Activated CD4-positive, alpha-beta T cell treated with anti-CD3 and anti-CD28 coated beads for 36 hours (primary cell): ENCODE measurements around the gene FAM135A. TPM values are rescaled to one million over a fixed set of nuclear protein-coding genes. Genes with fewer than 3 reads are reported as not detected.
"Not testable (repeated sequence)": the region's sequence is repeated elsewhere in the genome, so short reads cannot be mapped to it uniquely, and the experiment has no call there.

Source experiments
- ATAC-seq: fragments of 200-7000 bp; cut with Tn5 transposase; one replicate; pipeline ENCODE4 v1.10.0; 2021; ENCODE audit warnings: mild to moderate bottlenecking, moderate library complexity
- CTCF ChIA-PET: fragments of 350-600 bp; sonication (Branson Sonifier 250); formaldehyde crosslinking; loops from one replicate; lab custom pipeline; 2021; ENCODE audit warnings: antibody characterized with exemption; lab: Charles Lee
- POLR2A ChIA-PET: fragments of 350-600 bp; sonication (Branson Sonifier 250); formaldehyde crosslinking; loops from one replicate; lab custom pipeline; 2021; ENCODE audit warnings: antibody characterized with exemption, inconsistent platforms; lab: Charles Lee
- DNase-seq: peaks from one replicate; pipeline ENCODE4 v3.0.0-alpha.2; 2020
- H3K27ac Mint-ChIP-seq: one replicate; pipeline ENCODE4 v1.8.0; 2021; ENCODE audit warnings: mixed read lengths
- H3K27me3 Mint-ChIP-seq: one replicate; pipeline ENCODE4 v1.8.0; 2021; ENCODE audit warnings: mixed read lengths
- H3K36me3 Mint-ChIP-seq: one replicate; pipeline ENCODE4 v1.8.0; 2021; ENCODE audit warnings: low read depth, mixed read lengths
- H3K4me1 Mint-ChIP-seq: one replicate; pipeline ENCODE4 v1.8.0; 2021; ENCODE audit warnings: mixed read lengths
- H3K4me3 Mint-ChIP-seq: one replicate; pipeline ENCODE4 v1.8.0; 2021; ENCODE audit warnings: mild to moderate bottlenecking, moderate library complexity, mixed read lengths
- H3K9me3 Mint-ChIP-seq: one replicate; pipeline ENCODE4 v1.8.0; 2021; ENCODE audit warnings: low read depth, mixed read lengths
- intact Hi-C, 2 experiments: fragments of 100-400 bp; cut with DNase I in 1 of 2; cut with micrococcal nuclease in 1 of 2; formaldehyde crosslinking; loops; one replicate each; pipeline versions ENCODE4 v1.14.2 to v1.15.1; 2022 to 2024; cut with DNase I, micrococcal nuclease
- total RNA-seq, 2 experiments: library from RNA; stranded (reverse); gene quantifications; one replicate each; pipeline ENCODE4 v1.2.3, GENCODE V29; 2021

Gene FAM135A
- total RNA-seq, 2 experiments from 2014 or later = 7.6 to 7.8 TPM

DNA sequence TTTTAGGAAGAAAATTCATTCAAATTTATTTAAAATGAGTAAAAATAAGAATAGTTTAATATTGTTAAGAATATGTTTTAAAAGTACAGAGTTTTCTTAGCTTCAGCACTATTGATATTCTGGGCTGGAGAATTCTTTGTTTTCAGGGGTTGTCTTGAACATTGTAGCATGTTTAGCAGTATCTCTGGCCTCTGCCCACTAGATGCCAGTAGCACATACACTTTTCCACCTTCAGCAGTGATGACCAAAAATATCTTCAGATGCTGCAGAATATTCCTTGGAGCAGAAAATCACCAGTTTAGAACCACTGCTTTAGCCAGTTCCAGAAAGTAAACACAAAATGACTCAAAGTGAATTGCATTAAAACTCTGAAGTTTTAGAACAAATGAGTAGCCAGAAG lies 134.0 kb downstream of the FAM135A start:
- ChIA-PET CTCF (interaction anchor here (0.6 to 5.2 kb wide), 12 partner anchors 10 to 337 kb away, joined by 3 to 33 read pairs (median 4); partner anchors contain the start of genes SDHAF4 and SMAP1), POLR2A (no interaction called here)
- no peaks in the 10 kb centered on the region for H3K4me1 Mint-ChIP-seq
- H3K27me3 Mint-ChIP-seq = no peaks in the 10 kb centered on the region
- DNase-seq (no peak), ATAC-seq (no peak)
- H3K4me3 Mint-ChIP-seq = no peak overlapping the region
- intact Hi-C loops = loop anchor here (1.0 to 2.0 kb wide), 2 partner anchors 139 to 337 kb away; no protein-coding TSS in a partner anchor
- H3K36me3 Mint-ChIP-seq = no peaks in the 10 kb centered on the region
- no peaks in the 10 kb centered on the region for H3K9me3 Mint-ChIP-seq
- H3K27ac Mint-ChIP-seq = no peak overlapping the region

DNA sequence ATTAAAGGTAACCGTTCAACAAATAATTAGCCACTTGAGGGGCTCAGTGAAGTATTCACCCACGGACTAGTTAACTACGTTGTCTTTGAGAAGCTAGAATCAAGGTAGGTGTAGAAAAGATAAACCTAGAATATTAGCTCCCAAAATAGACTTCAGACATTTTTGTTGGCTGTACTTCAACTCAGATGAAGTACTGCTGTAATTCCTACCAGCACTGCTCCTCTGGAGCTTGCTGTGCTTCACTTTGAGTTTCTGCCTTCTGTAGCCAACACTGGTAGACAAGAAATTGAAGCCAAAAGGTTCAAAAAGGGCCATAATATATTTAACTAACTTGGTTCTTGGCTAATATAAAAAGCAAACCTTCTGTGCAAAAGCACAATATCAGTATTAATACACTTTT lies 134.6 kb downstream of the FAM135A start:
- Mint-ChIP-seq H3K9me3 (no peaks in the 10 kb centered on the region), H3K4me1 (no peaks in the 10 kb centered on the region), H3K4me3 (no peak overlapping the region), H3K27me3 (no peaks in the 10 kb centered on the region), H3K36me3 (no peaks in the 10 kb centered on the region), H3K27ac (no peak overlapping the region)
- ChIA-PET CTCF (interaction anchor here (0.6 to 5.2 kb wide), 5 partner anchors 10 to 336 kb away, joined by 3 to 33 read pairs (median 6); partner anchors contain the start of gene SDHAF4), POLR2A (no interaction called here)
- no peak for DNase-seq
- no peak for ATAC-seq
- intact Hi-C loops = loop anchor here (1.0 to 2.0 kb wide), 2 partner anchors 138 to 337 kb away; no protein-coding TSS in a partner anchor

DNA sequence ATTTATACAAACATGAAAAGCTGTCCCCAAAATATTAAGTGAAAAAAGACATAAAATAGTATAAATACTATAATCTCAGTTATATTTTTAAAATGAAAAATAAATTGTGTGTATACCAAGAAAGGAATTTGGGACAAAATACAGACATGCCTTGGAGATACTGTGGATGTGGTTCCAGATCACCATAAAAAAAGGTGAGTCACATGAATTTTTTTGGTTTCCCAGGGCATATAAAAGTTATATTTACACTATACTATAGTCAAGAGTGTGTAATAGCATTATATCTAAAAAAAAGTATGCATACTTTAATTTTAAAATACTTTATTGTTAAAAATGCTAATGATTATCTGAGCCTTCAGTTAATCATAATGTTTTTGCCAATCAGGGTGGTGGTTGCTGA lies 136.0 kb downstream of the FAM135A start:
- ChIA-PET CTCF (interaction anchor here (1.3 to 5.2 kb wide), 2 partner anchors 9 to 137 kb away, joined by 3 to 33 read pairs; no protein-coding TSS in a partner anchor), POLR2A (no interaction called here)
- Mint-ChIP-seq H3K27me3 (no peaks in the 10 kb centered on the region), H3K4me3 (no peak overlapping the region), H3K4me1 (no peaks in the 10 kb centered on the region), H3K36me3 (no peaks in the 10 kb centered on the region), H3K27ac (no peak overlapping the region), H3K9me3 (no peaks in the 10 kb centered on the region)
- intact Hi-C loops = no loop called here
- DNase-seq (no peak), ATAC-seq (no peak)

DNA sequence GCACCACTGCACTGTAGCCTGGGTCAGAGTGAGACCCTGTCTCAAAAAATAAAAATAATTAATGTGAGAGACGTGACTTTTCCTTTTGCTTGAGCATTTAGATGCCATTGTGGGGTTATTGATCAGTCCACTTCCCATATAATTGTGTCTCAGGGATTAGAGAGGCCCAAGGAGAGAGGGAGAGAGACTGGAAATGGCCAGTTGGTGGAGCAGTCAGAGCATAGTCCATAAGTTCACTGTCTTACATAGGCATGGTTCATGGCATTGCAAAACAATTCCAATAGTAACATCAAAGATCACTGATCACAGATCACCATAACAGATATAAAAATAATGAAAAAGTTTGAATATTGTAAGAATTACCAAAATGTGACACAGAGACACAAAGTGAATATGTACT lies 138.3 kb downstream of the FAM135A start:
- ATAC-seq = no peak
- no peaks in the 10 kb centered on the region for H3K27me3 Mint-ChIP-seq
- H3K4me3 Mint-ChIP-seq = no peak overlapping the region
- no peaks in the 10 kb centered on the region for H3K9me3 Mint-ChIP-seq
- H3K4me1 Mint-ChIP-seq = no peaks in the 10 kb centered on the region
- H3K27ac Mint-ChIP-seq = no peak overlapping the region
- ChIA-PET POLR2A (no interaction called here), CTCF (no interaction called here)
- no peaks in the 10 kb centered on the region for H3K36me3 Mint-ChIP-seq
- no peak for DNase-seq
- intact Hi-C loops = no loop called here

DNA sequence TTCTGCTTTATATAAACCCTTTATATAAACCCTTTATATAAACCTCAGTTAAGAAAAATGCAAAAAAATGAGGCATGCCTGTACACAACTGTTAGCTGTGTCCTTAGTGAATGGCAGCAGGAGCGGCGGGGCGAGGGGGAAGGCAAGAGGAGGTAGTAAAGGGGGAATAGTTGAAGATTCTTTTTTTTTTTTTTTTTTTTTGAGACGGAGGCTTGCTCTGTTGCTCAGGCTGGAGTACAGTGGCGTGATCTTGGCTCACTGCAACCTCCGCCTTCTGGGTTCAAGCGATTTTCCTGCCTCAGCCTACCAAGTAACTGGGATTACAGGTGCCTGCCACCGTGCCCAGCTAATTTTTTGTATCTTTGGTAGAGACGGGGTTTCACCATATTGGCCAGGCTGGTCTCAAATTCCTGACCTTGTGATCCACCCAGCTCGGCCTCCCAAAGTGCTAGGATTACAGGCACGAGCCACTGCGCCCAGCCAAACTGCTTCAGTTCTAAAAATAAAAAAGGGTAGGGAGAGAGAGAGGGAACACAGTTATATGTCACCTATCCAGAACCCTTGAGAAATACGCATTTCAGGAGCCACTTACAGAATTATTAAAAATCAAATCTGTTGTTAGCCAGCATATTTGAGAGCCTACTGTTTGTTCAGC lies 139.1 kb downstream of the FAM135A start:
- intact Hi-C loops, H3K27me3 Mint-ChIP-seq, H3K9me3 Mint-ChIP-seq, ATAC-seq, POLR2A ChIA-PET, CTCF ChIA-PET, H3K27ac Mint-ChIP-seq, H3K4me1 Mint-ChIP-seq, H3K4me3 Mint-ChIP-seq, H3K36me3 Mint-ChIP-seq, DNase-seq: not testable (repeated sequence)

DNA sequence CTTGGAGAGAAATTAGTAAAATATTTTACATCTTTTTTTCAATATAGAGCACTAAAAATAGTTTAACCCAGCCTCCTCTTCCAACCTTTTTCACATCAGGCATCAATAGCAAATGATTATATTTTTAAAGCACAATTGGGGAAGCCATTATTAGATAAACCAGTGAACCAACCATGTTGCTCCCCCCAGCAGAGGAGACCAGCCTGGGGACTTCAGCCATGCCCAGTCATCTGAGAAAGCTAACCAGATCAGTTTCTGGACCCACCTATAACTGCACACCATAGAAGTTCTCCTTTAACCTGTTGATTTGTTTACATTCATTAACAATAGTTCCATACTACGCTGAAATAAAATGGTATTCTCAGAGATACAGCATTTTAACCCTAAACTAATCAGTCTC lies 139.7 kb downstream of the FAM135A start:
- DNase-seq (no peak), ATAC-seq (no peak)
- Mint-ChIP-seq H3K27ac (no peak overlapping the region), H3K27me3 (no peaks in the 10 kb centered on the region), H3K9me3 (no peaks in the 10 kb centered on the region), H3K36me3 (no peaks in the 10 kb centered on the region), H3K4me1 (peaks cover 8% of the 10 kb centered on the region), H3K4me3 (no peak overlapping the region)
- intact Hi-C loops = no loop called here
- CTCF ChIA-PET = no interaction called here
- POLR2A ChIA-PET = no interaction called here

DNA sequence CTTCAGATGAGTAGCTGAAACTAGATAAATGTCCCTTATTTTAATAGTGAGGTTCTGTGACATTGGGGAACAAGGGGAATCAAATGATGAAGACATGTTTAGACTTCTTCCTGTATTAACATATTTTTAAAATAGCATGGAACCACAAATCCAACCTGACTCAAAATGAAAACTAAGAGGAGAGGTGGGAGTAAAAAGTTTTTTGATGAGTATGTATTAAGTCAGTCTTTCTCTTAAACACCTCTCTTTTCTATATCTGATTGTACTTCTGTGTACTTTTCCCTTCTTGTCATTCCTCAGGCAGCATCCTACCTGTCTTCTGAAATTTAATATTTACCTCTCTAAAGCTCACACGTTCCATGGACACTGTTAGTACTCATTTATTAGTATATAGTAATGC lies 144.7 kb downstream of the FAM135A start:
- H3K9me3 Mint-ChIP-seq = no peaks in the 10 kb centered on the region
- intact Hi-C loops = no loop called here
- H3K4me1 Mint-ChIP-seq = peaks cover 16% of the 10 kb centered on the region
- CTCF ChIA-PET = interaction anchor here (0.9 to 2.4 kb wide), 5 partner anchors 8 to 123 kb away, joined by 3 to 7 read pairs (median 3); partner anchors contain the start of gene SDHAF4
- H3K4me3 Mint-ChIP-seq = no peak overlapping the region
- H3K27me3 Mint-ChIP-seq = no peaks in the 10 kb centered on the region
- ATAC-seq (peak; percentile 66), DNase-seq (no peak)
- no peaks in the 10 kb centered on the region for H3K36me3 Mint-ChIP-seq
- no peak overlapping the region for H3K27ac Mint-ChIP-seq
- POLR2A ChIA-PET = interaction anchor here (0.7 kb wide), 1 partner anchor 44 kb away, joined by 6 read pairs; no protein-coding TSS in a partner anchor

DNA sequence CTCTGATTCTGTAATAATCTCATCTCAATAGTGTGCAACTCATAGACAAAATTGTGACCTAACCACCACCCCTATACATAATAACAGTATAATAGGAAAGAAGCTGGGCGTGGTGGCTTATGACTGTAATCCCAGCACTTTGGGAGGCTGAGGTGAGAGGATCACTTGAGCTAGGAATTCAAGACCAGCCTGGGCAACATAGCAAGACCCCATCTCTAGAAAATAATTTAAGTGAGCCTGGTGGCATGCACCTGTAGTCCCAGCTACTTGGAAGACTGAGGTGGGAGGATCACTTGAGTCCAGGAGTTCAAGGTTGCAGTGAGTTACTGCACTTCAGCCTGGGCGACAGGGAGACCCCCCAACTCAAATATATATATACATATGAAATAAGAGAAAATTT lies 149.1 kb downstream of the FAM135A start:
- H3K4me3 Mint-ChIP-seq, CTCF ChIA-PET, ATAC-seq, DNase-seq, H3K9me3 Mint-ChIP-seq, H3K27me3 Mint-ChIP-seq, H3K36me3 Mint-ChIP-seq, POLR2A ChIA-PET, H3K27ac Mint-ChIP-seq: not testable (repeated sequence)
- peaks cover 20% of the 10 kb centered on the region for H3K4me1 Mint-ChIP-seq
- intact Hi-C loops = loop anchor here in 1 of 2 experiments (5.0 kb wide), 1 partner anchor 765 kb away; the partner anchor contains the start of gene LMBRD1

DNA sequence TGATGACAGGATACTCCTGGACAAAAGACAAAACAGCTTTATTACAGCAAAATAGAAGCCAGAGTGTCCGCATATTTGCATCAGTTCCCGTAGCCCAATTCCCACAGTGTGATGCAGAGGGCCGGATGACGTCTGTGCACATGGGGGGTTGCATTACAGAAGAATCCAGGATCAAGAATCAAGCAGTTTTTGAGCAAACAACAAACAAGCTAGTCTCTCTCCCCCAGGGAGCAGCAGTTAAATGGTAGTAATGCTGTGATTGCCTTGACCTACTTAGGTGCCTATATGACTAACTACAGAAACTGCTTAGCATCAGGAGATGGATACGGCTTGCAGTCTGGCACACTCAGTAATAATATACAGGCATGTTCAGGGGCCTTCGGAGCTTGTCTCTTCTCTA lies 150.2 kb downstream of the FAM135A start:
- CTCF ChIA-PET = no interaction called here
- POLR2A ChIA-PET = no interaction called here
- ATAC-seq = no peak
- Mint-ChIP-seq H3K27me3 (no peaks in the 10 kb centered on the region), H3K4me3 (no peak overlapping the region), H3K4me1 (peaks cover 16% of the 10 kb centered on the region), H3K9me3 (no peaks in the 10 kb centered on the region), H3K36me3 (peaks cover 6% of the 10 kb centered on the region), H3K27ac (no peak overlapping the region)
- no peak for DNase-seq
- intact Hi-C loops = loop anchor here in 1 of 2 experiments (5.0 kb wide), 1 partner anchor 766 kb away; the partner anchor contains the start of gene LMBRD1

DNA sequence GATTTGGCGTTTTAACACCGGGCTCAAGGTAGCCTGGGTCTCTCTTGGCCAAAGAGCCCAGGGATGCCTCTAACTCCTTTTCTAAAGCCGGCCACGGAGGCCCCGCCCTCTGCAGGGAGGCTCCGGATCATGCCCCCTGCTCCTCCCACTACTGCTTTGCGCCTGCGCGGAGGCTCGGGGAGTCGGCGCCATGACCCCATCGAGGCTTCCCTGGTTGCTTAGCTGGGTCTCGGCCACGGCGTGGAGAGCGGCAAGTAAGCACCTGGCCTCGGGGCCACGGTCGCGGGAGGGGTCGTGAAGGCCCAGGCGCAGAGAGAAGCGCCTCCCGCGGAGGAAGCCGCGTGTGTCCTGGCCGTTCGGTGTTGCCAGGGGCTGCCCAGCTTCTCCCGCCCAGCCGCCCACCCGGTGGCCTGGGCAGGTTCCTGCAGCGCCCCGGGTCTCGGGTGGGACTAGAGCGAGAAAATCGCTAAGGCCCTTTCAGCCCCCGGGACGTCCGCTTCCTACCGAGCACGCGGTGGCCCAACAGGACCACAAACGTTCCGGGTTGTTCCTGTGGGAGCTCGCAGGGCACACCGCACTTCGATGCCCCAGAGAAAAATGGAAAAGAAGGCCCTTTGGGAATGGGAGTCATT lies 153.6 kb downstream of the FAM135A start, which contains the start of gene SDHAF4:
SDHAF4 (plus strand) TSS at position 180 of the 632 bp plus-strand sequence; CDS start at position 191, 11 bp downstream.
- Mint-ChIP-seq H3K27ac (peak within 1 kb of the TSS; percentile 82), H3K4me3 (peak within 1 kb of the TSS; percentile 78), H3K36me3 (peaks cover 16% of the 10 kb centered on the region), H3K4me1 (peaks cover 16% of the 10 kb centered on the region), H3K27me3 (no peaks in the 10 kb centered on the region), H3K9me3 (no peaks in the 10 kb centered on the region)
- ChIA-PET POLR2A (interaction anchor here (0.6 kb wide), 1 partner anchor 132 kb away, joined by 3 read pairs; no protein-coding TSS in a partner anchor), CTCF (interaction anchor here (0.7 to 1.9 kb wide), 12 partner anchors 9 to 154 kb away, joined by 3 to 6 read pairs (median 3); partner anchors contain the start of genes FAM135A and SMAP1)
- intact Hi-C loops = loop anchor here (1.0 to 5.0 kb wide), 4 partner anchors 100 to 154 kb away; partner anchors contain the start of genes FAM135A (in 2 of the 2) and SMAP1 (in 1 of the 2)
- ATAC-seq (peak; percentile 100), DNase-seq (peak; percentile 96)

DNA sequence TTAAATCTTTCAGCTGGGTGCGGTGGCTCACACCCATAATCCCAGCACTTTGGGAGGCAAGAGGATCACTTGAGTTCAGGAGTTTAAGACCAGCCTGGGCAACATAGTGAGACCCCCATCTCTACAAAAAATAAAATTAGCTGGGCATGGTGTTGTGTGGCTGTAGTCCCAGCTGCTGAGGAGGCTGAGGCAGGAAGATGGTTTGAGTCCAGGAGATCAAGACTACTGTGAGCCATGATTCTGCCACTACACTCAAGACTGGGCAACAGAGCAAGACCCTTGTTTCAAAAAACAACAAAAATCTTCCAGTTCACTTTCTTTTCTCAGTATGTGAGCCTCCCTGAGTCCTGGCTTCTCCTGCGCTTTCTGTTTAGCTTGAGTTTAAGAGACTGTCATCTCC lies 161.3 kb downstream of the FAM135A start:
- Mint-ChIP-seq H3K4me1 (peaks cover 1% of the 10 kb centered on the region), H3K4me3 (no peak overlapping the region), H3K9me3 (no peaks in the 10 kb centered on the region), H3K27me3 (no peaks in the 10 kb centered on the region), H3K36me3 (peaks cover 13% of the 10 kb centered on the region), H3K27ac (no peak overlapping the region)
- ChIA-PET CTCF (interaction anchor here (0.7 to 1.0 kb wide), 2 partner anchors 106 to 435 kb away, joined by 3 read pairs; no protein-coding TSS in a partner anchor), POLR2A (interaction anchor here (0.7 kb wide), 1 partner anchor 9 kb away, joined by 4 read pairs; no protein-coding TSS in a partner anchor)
- DNase-seq (no peak), ATAC-seq (no peak)
- intact Hi-C loops = no loop called here
